WTC11 (cell line): ENCODE results near the gene TAPBP. TPM values are rescaled to one million over a fixed set of nuclear protein-coding genes. Genes with fewer than 3 reads are reported as not detected.

Experiments used
- ATAC-seq: fragments of 200-7000 bp; cut with Tn5 transposase; 2 replicates; pipeline ENCODE4 v1.10.0; 2021; ENCODE audit warnings: mild to moderate bottlenecking, moderate library complexity
- CTCF ChIA-PET: fragments of 300-600 bp; sonication (Branson Sonifier 250); formaldehyde crosslinking; loops from one replicate; lab custom pipeline; 2021; ENCODE audit warnings: antibody characterized with exemption; lab: Charles Lee
- POLR2A ChIA-PET: fragments of 350-600 bp; sonication (Branson Sonifier 250); formaldehyde crosslinking; loops from one replicate; lab custom pipeline; 2021; ENCODE audit warnings: antibody characterized with exemption; lab: Charles Lee
- DNase-seq: peaks from one replicate; pipeline ENCODE4 v3.0.0; 2021; ENCODE audit warnings: low spot score
- H3K27ac Mint-ChIP-seq: 2 replicates; pipeline ENCODE4 v1.8.0; 2021; ENCODE audit warnings: mixed read lengths
- H3K27me3 Mint-ChIP-seq: 2 replicates; pipeline ENCODE4 v1.8.0; 2021; ENCODE audit warnings: low read depth, mild to moderate bottlenecking, moderate library complexity, mixed read lengths
- H3K36me3 Mint-ChIP-seq: 2 replicates; pipeline ENCODE4 v1.8.0; 2021; ENCODE audit warnings: mixed read lengths
- H3K4me1 Mint-ChIP-seq: 2 replicates; pipeline ENCODE4 v1.8.0; 2022; ENCODE audit warnings: mixed read lengths
- H3K4me3 Mint-ChIP-seq: 2 replicates; pipeline ENCODE4 v1.8.0; 2021; ENCODE audit warnings: mild to moderate bottlenecking, moderate library complexity, mixed read lengths
- H3K9me3 Mint-ChIP-seq: 2 replicates; pipeline ENCODE4 v1.8.0; 2021; ENCODE audit warnings: mixed read lengths
- HMGA2 ChIP-seq: fragments of 250-450 bp; sonication (Bioruptor Pico); IDR thresholded peaks from 2 replicates; pipeline ENCODE4 v1.4.0; 2021; ENCODE audit warnings: mild to moderate bottlenecking, moderate library complexity
- IRF1 ChIP-seq: sonication (generic); formaldehyde crosslinking; IDR thresholded peaks from 2 replicates; pipeline ENCODE4 v1.8.0; 2023; ENCODE audit warnings: missing genetic modification reagents
- MYBL2 ChIP-seq: sonication (generic); formaldehyde crosslinking; IDR thresholded peaks from 2 replicates; pipeline ENCODE4 v1.8.1; 2023; ENCODE audit warnings: mild to moderate bottlenecking, moderate library complexity, missing genetic modification reagents
- NFATC4 ChIP-seq: fragments of 250-450 bp; sonication (Bioruptor Pico); IDR thresholded peaks from 2 replicates; pipeline ENCODE4 v1.9.0; 2021; ENCODE audit warnings: mild to moderate bottlenecking
- NFE2L1 ChIP-seq: sonication (generic); formaldehyde crosslinking; IDR thresholded peaks from 2 replicates; pipeline ENCODE4 v1.8.1; 2023; ENCODE audit warnings: missing genetic modification reagents
- NR1H2 ChIP-seq: sonication (generic); formaldehyde crosslinking; IDR thresholded peaks from 2 replicates; pipeline ENCODE4 v1.9.0; 2021; ENCODE audit warnings: mild to moderate bottlenecking, moderate library complexity, missing genetic modification reagents
- PRDM15 ChIP-seq: sonication (generic); formaldehyde crosslinking; IDR thresholded peaks from 2 replicates; pipeline ENCODE4 v1.8.0; 2022; ENCODE audit warnings: missing genetic modification reagents
- PRRX2 ChIP-seq: fragments of 250-450 bp; sonication (Bioruptor Pico); IDR thresholded peaks from 2 replicates; pipeline ENCODE4 v1.8.0; 2021; ENCODE audit warnings: mild to moderate bottlenecking
- SOX15 ChIP-seq: fragments of 250-450 bp; sonication (Bioruptor Pico); IDR thresholded peaks from 2 replicates; pipeline ENCODE4 v1.9.0; 2021; ENCODE audit warnings: mild to moderate bottlenecking
- STAT6 ChIP-seq: sonication (generic); formaldehyde crosslinking; conservative IDR thresholded peaks from 2 replicates; pipeline ENCODE4 v1.8.1; 2023; ENCODE audit warnings: mild to moderate bottlenecking, low read depth, missing genetic modification reagents, moderate library complexity
- TP53 ChIP-seq: sonication (generic); formaldehyde crosslinking; IDR thresholded peaks from 2 replicates; pipeline ENCODE4 v1.8.1; 2023; ENCODE audit warnings: mild to moderate bottlenecking, missing genetic modification reagents
- ZMAT4 ChIP-seq: fragments of 250-450 bp; sonication (Bioruptor Pico); IDR thresholded peaks from 2 replicates; pipeline ENCODE4 v1.9.0; 2021; ENCODE audit warnings: mild to moderate bottlenecking
- ZNF138 ChIP-seq: sonication (generic); formaldehyde crosslinking; conservative IDR thresholded peaks from 2 replicates; pipeline ENCODE4 v1.8.1; 2022; ENCODE audit warnings: mild to moderate bottlenecking, moderate library complexity, missing genetic modification reagents
- ZNF416 ChIP-seq: fragments of 250-450 bp; sonication (Bioruptor Pico); IDR thresholded peaks from 2 replicates; pipeline ENCODE4 v1.9.0; 2021; ENCODE audit warnings: mild to moderate bottlenecking, inconsistent platforms
- ZNF423 ChIP-seq: fragments of 250-450 bp; sonication (Bioruptor Pico); IDR thresholded peaks from 2 replicates; pipeline ENCODE4 v2.1.2; 2022; ENCODE audit warnings: mild to moderate bottlenecking, moderate library complexity
- ZNF425 ChIP-seq: fragments of 250-450 bp; sonication (Bioruptor Pico); conservative IDR thresholded peaks from 2 replicates; pipeline ENCODE4 v1.9.0; 2021; ENCODE audit warnings: mild to moderate bottlenecking
- ZNF532 ChIP-seq: fragments of 250-450 bp; sonication (Bioruptor Pico); IDR thresholded peaks from 2 replicates; pipeline ENCODE4 v1.9.0; 2021; ENCODE audit warnings: mild to moderate bottlenecking, borderline replicate concordance
- ZNF671 ChIP-seq: fragments of 250-450 bp; sonication (Bioruptor Pico); IDR thresholded peaks from 2 replicates; pipeline ENCODE4 v1.8.0; 2021; ENCODE audit warnings: mild to moderate bottlenecking
- total RNA-seq: library from RNA; stranded (reverse); gene quantifications from 3 replicates; pipeline ENCODE4 v1.2.3, GENCODE V29; 2021

Gene TAPBP
- total RNA-seq, 1 experiment from 2014 or later = 43.5 TPM

- no peak overlapping the region for H3K27ac Mint-ChIP-seq
- H3K4me1 Mint-ChIP-seq = peaks cover 18% of the 10 kb centered on the region
- ChIA-PET CTCF (interaction anchor here (3.7 to 4.0 kb wide), 2 partner anchors 26 to 267 kb away, joined by 24 to 26 read pairs; partner anchors contain the start of gene B3GALT4), POLR2A (no interaction called here)
- TF ChIP-seq PRDM15 (CRISPR knock-in tag) (no peak), ZNF423 (no peak), ZNF671 (no peak), SOX15 (CRISPR knock-in tag) (no peak), NR1H2 (no peak), ZMAT4 (CRISPR knock-in tag) (no peak), ZNF532 (CRISPR knock-in tag) (no peak), HMGA2 (no peak), ZNF416 (no peak), ZNF138 (no peak), IRF1 (no peak), NFATC4 (CRISPR knock-in tag) (no peak), STAT6 (CRISPR knock-in tag) (no peak), MYBL2 (CRISPR knock-in tag) (no peak), NFE2L1 (no peak), TP53 (CRISPR knock-in tag) (no peak), ZNF425 (CRISPR knock-in tag) (no peak), PRRX2 (CRISPR knock-in tag) (no peak)
- H3K4me3 Mint-ChIP-seq = no peak overlapping the region; the same call in 1 of the 2 replicates
- DNase-seq = no peak
- ATAC-seq = no peak
- H3K36me3 Mint-ChIP-seq = peaks cover 19% of the 10 kb centered on the region
- H3K27me3 Mint-ChIP-seq = peaks cover 19% of the 10 kb centered on the region
- no peaks in the 10 kb centered on the region for H3K9me3 Mint-ChIP-seq
These were observed 62.4 kb downstream of the TAPBP start for GRCh38 chr6:33251395-33252012.
